Natural killer cell treated with Interleukin-12 subunit alpha and Interleukin-12 subunit beta and Interleukin-15 and Interleukin-18, amount 100 ng/mL, for 72 hours (primary cell): ENCODE data around the gene HERC2. TPM values are rescaled to one million over a fixed set of nuclear protein-coding genes. Genes with fewer than 3 reads are reported as not detected.
"Not testable (repeated sequence)": the region's sequence is repeated elsewhere in the genome, so short reads cannot be mapped to it uniquely, and the experiment has no call there.

Source experiments
- ATAC-seq, 2 donors: fragments of 150-1000 bp; cut with Tn5 transposase in 1 of 2; sonication (Bioruptor Pico), chemical (Tn5 transposase) in 1 of 2; 2 replicates each; pipeline ENCODE4 v1.10.0; 2021
- DNase-seq: peaks from one replicate; pipeline ENCODE4 v3.0.0; 2022; ENCODE audit warnings: low spot score
- H3K27ac Mint-ChIP-seq, 2 donors: 1 replicate in 1 of 2; 2 replicates in 1 of 2; pipeline ENCODE4 v1.8.0; 2022; ENCODE audit warnings: mixed read lengths in 2 of 2, mild to moderate bottlenecking in 1 of 2, moderate library complexity in 1 of 2
- H3K27me3 Mint-ChIP-seq, 2 donors: 1 replicate in 1 of 2; 2 replicates in 1 of 2; pipeline ENCODE4 v1.8.0; 2022; ENCODE audit warnings: mixed read lengths in 2 of 2
- H3K36me3 Mint-ChIP-seq: one replicate; pipeline ENCODE4 v1.8.0; 2022; ENCODE audit warnings: mixed read lengths
- H3K4me1 Mint-ChIP-seq, 2 donors: 1 replicate in 1 of 2; 2 replicates in 1 of 2; pipeline ENCODE4 v1.8.0; 2022; ENCODE audit warnings: low read depth in 2 of 2, mixed read lengths in 2 of 2, mild to moderate bottlenecking in 1 of 2
- H3K4me3 Mint-ChIP-seq: one replicate; pipeline ENCODE4 v1.8.0; 2022; ENCODE audit warnings: mixed read lengths
- H3K9me3 Mint-ChIP-seq: 2 replicates; pipeline ENCODE4 v1.8.0; 2022; ENCODE audit warnings: mixed read lengths
- total RNA-seq, 2 donors: library from RNA; stranded (reverse); gene quantifications; one replicate each; pipeline ENCODE4 v1.2.3, GENCODE V29; 2022

Gene HERC2
- total RNA-seq, 2 donors from 2014 or later: 42.7 to 95.8 TPM

- no peaks in the 10 kb centered on the region for H3K27me3 Mint-ChIP-seq
- peaks cover 10% of the 10 kb centered on the region for H3K36me3 Mint-ChIP-seq
- H3K9me3 Mint-ChIP-seq: no peaks in the 10 kb centered on the region
- ATAC-seq (no peak), DNase-seq (no peak)
- peaks cover 7 to 14% of the 10 kb centered on the region in 2 donors for H3K4me1 Mint-ChIP-seq
- no peak overlapping the region for H3K4me3 Mint-ChIP-seq
- no peak overlapping the region for H3K27ac Mint-ChIP-seq
These were observed 199.7 kb downstream of the HERC2 start for GRCh38 chr15:28122038-28122949.

- H3K4me3 Mint-ChIP-seq, H3K36me3 Mint-ChIP-seq, ATAC-seq, DNase-seq, H3K27ac Mint-ChIP-seq, H3K9me3 Mint-ChIP-seq, H3K27me3 Mint-ChIP-seq: not testable (repeated sequence)
- peaks cover 7 to 14% of the 10 kb centered on the region in 2 donors for H3K4me1 Mint-ChIP-seq
These were observed 200.4 kb downstream of the HERC2 start for GRCh38 chr15:28121577-28121976.

GRCh38 chr15:28120359-28120640, 201.7 kb downstream of the HERC2 start:
- H3K36me3 Mint-ChIP-seq: peaks cover 10% of the 10 kb centered on the region
- H3K27ac Mint-ChIP-seq: no peak overlapping the region
- H3K27me3 Mint-ChIP-seq: no peaks in the 10 kb centered on the region
- ATAC-seq: no peak
- DNase-seq: no peak
- H3K9me3 Mint-ChIP-seq: no peaks in the 10 kb centered on the region
- peaks cover 4 to 9% of the 10 kb centered on the region in 2 donors for H3K4me1 Mint-ChIP-seq
- no peak overlapping the region for H3K4me3 Mint-ChIP-seq

- DNase-seq: no peak
- Mint-ChIP-seq H3K4me3 (no peak overlapping the region), H3K27ac (no peak overlapping the region), H3K36me3 (peaks cover 10% of the 10 kb centered on the region), H3K27me3 (no peaks in the 10 kb centered on the region), H3K4me1 (peaks cover 3 to 7% of the 10 kb centered on the region in 2 donors), H3K9me3 (no peaks in the 10 kb centered on the region)
- ATAC-seq: no peak
These were observed 203.4 kb downstream of the HERC2 start for GRCh38 chr15:28118531-28118930.

GRCh38 chr15:28118083-28118482, 203.9 kb downstream of the HERC2 start:
- Mint-ChIP-seq H3K27ac (no peak overlapping the region), H3K4me3 (no peak overlapping the region), H3K4me1 (peaks cover 0 to 2% of the 10 kb centered on the region in 2 donors), H3K27me3 (no peaks in the 10 kb centered on the region), H3K9me3 (no peaks in the 10 kb centered on the region), H3K36me3 (peaks cover 9% of the 10 kb centered on the region)
- DNase-seq (no peak), ATAC-seq (no peak)

DNA sequence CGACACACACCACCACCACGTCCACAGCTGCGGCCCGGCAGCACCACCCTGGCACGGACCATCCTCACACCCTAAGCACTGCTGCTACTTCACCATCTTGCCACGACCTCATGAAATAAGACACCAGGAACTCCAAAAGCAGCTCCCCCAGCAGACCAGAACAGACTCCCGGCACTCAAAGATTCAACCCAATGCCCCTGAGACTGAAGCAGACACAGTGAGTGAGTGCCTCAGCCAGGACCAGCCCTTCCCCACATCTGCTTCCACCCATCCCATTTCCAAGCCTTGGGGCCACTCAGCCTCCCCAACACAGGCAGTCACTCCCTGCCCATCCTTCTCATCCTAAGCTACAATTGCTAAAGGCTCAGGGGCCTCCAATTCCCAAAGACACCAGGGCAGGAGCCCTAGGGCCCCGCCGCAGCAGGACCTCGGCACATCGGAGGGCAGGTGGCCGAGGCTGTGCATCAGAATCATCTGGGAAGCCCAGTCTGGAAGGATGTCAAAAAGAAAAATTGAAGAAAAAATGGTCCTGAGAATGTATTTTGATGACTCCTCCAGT, 204.5 kb downstream of the HERC2 start:
- Mint-ChIP-seq H3K27ac (no peak overlapping the region), H3K27me3 (no peaks in the 10 kb centered on the region), H3K4me1 (no peaks in the 10 kb centered on the region), H3K9me3 (no peaks in the 10 kb centered on the region), H3K4me3 (no peak overlapping the region), H3K36me3 (peaks cover 9% of the 10 kb centered on the region)
- ATAC-seq (no peak), DNase-seq (no peak)

GRCh38 chr15:28116521-28117431, 205.2 kb downstream of the HERC2 start:
- no peak overlapping the region for H3K4me3 Mint-ChIP-seq
- no peak for DNase-seq
- no peaks in the 10 kb centered on the region for H3K9me3 Mint-ChIP-seq
- peaks cover 0 to under 1% of the 10 kb centered on the region in 2 donors for H3K4me1 Mint-ChIP-seq
- H3K36me3 Mint-ChIP-seq: peaks cover 15% of the 10 kb centered on the region
- H3K27me3 Mint-ChIP-seq: no peaks in the 10 kb centered on the region
- no peak overlapping the region for H3K27ac Mint-ChIP-seq
- no peak for ATAC-seq

- no peaks in the 10 kb centered on the region for H3K9me3 Mint-ChIP-seq
- peaks cover 0 to 4% of the 10 kb centered on the region in 2 donors for H3K4me1 Mint-ChIP-seq
- DNase-seq (no peak), ATAC-seq (no peak)
- H3K36me3 Mint-ChIP-seq: peaks cover 14% of the 10 kb centered on the region
- no peaks in the 10 kb centered on the region for H3K27me3 Mint-ChIP-seq
- no peak overlapping the region for H3K4me3 Mint-ChIP-seq
- H3K27ac Mint-ChIP-seq: no peak overlapping the region
These were observed 206.1 kb downstream of the HERC2 start for GRCh38 chr15:28115871-28116270.

DNA sequence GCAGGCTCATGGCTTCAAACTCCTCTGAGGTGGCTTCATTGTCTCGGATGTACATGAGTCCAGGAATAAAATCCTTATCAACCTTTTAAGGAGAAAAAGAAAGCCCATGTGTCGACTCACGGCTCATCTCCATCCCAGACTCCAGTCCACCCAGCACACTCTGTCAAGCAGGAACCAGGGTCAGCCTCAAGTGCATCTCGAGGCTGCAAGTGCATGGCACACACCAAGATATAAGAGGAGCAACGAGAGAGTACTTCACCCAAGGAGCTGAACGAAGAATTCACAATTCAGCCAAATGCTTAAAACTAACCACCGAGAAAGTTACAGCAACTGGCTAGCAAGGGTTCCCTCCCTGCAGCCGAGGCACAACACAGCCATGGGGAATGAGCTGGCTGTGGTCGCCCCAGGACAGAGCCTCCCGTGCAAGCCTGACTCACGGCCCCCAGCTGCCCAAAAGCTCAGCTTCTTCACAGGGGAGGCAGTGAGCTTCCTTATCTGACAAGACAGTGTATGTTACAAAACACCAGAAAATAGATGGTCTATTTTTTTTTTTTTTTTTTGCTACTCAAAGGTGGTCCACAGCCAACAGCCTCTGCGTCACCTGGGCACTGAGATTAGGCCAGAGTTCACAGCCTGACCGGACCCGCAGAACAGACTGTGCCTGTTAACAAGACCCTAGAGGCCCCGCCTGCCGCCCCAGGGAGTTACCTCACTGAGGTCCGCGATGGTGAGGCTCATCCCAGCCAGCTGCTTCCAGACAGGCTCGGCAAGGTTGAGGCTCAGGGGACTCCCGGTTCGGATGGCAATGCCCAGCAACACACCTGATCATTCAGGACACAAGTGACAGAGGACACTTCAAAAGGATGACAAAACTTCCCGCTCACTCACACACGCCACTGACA, 207.0 kb downstream of the HERC2 start:
- peaks cover 14% of the 10 kb centered on the region for H3K36me3 Mint-ChIP-seq
- no peak overlapping the region for H3K4me3 Mint-ChIP-seq
- DNase-seq (no peak), ATAC-seq (no peak)
- peaks cover 0 to 7% of the 10 kb centered on the region in 2 donors for H3K4me1 Mint-ChIP-seq
- H3K9me3 Mint-ChIP-seq: no peaks in the 10 kb centered on the region
- no peak overlapping the region for H3K27ac Mint-ChIP-seq
- no peaks in the 10 kb centered on the region for H3K27me3 Mint-ChIP-seq

DNA sequence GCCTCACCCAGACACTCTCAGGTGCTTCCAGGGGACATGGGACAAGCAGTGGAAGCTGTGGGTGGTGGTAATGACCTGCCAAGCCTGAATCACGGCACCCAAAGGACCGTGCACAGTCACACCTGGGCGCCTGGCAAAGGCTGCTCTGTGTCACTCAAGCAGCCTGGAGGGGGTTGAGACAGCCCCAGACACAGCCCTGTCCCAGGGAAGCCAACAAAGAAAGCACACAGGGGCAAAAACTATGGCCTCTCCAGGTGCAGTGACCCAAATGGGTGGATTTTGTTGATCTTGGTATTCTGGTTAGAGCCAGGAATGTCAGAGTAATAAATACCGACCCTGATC, 207.9 kb downstream of the HERC2 start:
- no peak overlapping the region for H3K27ac Mint-ChIP-seq
- ATAC-seq (no peak), DNase-seq (no peak)
- H3K27me3 Mint-ChIP-seq: no peaks in the 10 kb centered on the region
- peaks cover 6 to 14% of the 10 kb centered on the region in 2 donors for H3K4me1 Mint-ChIP-seq
- no peaks in the 10 kb centered on the region for H3K9me3 Mint-ChIP-seq
- peaks cover 14% of the 10 kb centered on the region for H3K36me3 Mint-ChIP-seq
- no peak overlapping the region for H3K4me3 Mint-ChIP-seq

DNA sequence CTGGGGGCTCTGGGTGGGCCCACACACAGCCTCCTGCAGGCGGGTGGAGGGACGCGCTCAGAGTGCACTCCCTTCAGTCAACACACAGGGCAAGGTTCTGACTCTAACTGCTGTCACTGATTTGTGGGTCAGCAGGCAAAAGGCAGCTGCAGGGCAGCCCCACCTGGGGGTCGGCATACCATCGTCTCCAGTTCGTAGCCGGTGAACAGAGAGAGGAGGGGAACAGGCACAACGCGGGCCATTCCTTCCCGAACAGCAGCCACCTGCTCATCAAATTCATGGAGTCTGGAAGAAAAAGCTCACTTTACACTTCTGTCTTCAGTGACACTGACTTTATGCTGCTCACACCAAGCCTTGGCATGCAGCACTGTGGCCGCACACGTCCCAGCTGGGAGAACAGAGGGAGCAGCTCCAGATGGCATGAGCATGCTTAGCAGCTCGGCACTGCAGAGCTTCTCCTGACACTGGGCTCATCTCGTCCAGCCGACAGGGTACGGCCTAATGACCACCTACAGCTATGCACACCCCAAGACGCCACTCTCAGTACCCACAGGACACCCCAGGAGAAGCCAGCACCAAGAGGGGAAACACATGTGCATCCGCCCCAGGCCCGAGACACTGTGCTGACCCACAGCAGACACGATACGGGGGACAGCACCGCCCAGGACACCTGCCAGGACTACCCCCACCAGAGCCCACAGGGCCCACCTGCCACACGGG, 208.4 kb downstream of the HERC2 start:
- Mint-ChIP-seq H3K4me3 (no peak overlapping the region), H3K27ac (no peak overlapping the region), H3K4me1 (peaks cover 6 to 16% of the 10 kb centered on the region in 2 donors), H3K9me3 (no peaks in the 10 kb centered on the region), H3K36me3 (peaks cover 14% of the 10 kb centered on the region), H3K27me3 (no peaks in the 10 kb centered on the region)
- no peak for ATAC-seq
- DNase-seq: no peak

GRCh38 chr15:28112962-28113361, 209.0 kb downstream of the HERC2 start:
- Mint-ChIP-seq H3K36me3 (peaks cover 14% of the 10 kb centered on the region), H3K4me1 (peaks cover 6 to 17% of the 10 kb centered on the region in 2 donors), H3K27ac (no peak overlapping the region), H3K9me3 (no peaks in the 10 kb centered on the region), H3K27me3 (no peaks in the 10 kb centered on the region), H3K4me3 (no peak overlapping the region)
- ATAC-seq (no peak), DNase-seq (no peak)
